Measurements from ENCODE around the gene ELFN1.

Gene ELFN1

DNA sequence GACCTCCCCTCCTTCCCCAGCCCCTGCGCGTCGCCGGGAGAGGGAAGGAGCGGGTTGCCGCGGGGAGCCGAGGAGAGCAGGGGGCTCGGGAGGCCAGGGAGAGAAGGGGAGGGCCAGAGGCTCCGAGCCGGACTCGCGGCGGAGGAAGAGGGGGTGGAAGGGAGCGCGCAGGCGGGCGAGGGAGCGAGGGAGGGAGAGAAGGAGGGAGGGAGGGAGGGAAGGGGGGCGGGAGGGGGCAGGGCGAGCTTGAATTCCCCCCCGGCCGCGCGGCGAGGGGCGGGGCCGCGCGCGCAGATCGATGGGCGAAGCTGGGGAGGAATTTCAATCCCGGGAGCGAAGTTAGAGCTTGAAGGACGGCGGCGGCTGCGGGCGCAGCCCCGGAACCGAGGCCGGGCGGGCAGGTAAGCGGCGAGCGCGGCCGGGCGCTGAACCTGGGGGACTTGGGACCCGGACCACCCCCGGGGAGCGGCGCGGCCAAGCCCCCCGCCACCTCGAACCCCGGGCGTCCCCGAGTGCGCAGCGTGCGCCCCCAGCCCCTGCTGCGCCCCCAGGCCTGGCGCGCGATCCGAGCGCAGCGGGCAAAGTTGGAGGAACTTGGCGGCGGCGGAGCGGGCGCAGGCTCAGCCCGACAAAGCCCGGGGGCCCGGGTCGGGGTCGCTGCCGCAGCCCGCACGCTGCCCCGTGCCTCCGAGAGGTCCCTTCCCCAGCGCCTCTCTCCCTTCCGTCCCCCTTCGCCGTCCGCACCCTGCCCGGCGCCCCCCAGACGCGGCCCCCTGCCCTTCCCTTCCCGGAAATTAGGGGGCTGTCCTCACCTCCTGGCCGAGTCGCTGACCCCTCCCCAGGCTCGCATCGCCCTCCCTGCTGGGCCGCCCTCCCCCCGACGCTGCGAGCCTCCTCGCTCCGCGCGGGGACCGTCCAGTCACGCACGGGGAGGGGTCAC is at the start of gene ELFN1:
Gene ELFN1 (plus strand): TSS at position 324 of the 940 bp plus-strand sequence. CDS start 74,320 bp downstream, outside the sequence.
- peak in 1 of 2 experiments; percentile 45 for DNase-seq

- DNase-seq = no peak
These were observed 49.2 kb upstream of the ELFN1 start for GRCh38 chr7:1620835-1621234.

GRCh38 chr7:1621718-1622117 is 48.4 kb upstream of the ELFN1 start:
- no peak for DNase-seq

GRCh38 chr7:1622441-1622840 is 47.6 kb upstream of the ELFN1 start:
- no peak for DNase-seq

DNA sequence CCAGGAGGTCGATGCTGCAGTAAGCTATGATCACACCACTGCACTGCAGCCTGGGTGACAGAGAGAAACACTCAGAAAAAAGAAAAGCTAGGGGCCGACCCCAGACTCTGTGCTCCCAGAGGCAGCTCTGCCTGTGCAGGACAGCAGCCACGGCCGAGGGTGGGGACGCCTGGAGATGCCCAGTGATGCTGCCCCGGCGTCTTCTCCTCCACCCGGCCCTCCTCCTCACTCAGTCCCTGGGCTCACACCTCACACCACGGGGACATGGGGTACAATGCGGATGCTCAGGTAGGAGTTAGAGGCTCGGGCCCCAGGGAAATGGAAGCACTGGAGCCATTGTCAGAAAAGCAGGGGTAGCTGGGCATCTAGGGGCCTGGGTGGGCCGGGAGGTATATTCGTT is 46.3 kb upstream of the ELFN1 start:
- no peak for DNase-seq

- no peak for DNase-seq
These were observed 44.8 kb upstream of the ELFN1 start for GRCh38 chr7:1624999-1625927.

DNA sequence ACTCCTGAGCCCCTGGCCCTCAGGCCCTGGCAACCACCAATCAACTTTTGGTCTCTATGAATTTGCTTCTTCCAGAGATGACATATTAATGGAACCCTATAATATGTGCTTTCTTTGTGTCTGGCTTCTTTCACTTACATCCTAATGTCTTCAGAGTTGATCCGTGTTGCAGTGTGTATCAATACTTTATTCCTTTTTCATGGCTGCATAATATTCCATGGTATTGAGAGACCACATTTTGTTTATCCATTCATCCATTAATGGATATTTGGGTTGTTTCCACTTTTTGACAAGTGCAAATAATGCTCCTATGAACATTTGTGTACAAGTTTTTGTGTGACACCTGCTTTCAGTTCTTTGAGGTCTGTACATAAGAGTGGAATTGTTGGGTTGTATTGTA is 43.3 kb upstream of the ELFN1 start:
- no peak for DNase-seq

DNA sequence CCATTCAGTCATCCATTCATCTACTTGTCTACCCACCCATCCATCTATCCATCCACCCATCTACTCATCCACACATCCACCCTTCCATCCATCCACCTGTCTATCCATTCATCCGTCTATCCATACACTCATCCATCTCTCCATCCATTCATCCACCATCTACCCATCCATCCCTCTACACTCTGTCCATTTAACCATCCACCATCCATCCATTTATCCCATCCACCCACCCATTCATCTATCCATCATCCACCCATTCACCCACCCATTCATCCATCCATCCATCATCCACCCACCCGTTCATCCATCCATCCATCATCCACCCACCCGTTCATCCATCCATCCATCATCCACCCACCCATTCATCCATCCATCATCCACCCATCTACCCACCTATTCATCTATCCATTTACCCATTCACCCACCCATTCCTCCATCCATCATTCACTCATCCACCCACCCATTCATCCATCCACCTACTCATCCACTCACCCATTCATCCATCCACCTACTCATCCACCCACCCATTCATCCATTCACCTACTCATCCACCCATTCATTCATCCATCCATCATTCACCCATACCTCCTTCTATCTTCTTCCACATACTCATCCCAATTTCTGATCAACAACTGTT is 39.3 kb upstream of the ELFN1 start:
- DNase-seq = no peak

DNA sequence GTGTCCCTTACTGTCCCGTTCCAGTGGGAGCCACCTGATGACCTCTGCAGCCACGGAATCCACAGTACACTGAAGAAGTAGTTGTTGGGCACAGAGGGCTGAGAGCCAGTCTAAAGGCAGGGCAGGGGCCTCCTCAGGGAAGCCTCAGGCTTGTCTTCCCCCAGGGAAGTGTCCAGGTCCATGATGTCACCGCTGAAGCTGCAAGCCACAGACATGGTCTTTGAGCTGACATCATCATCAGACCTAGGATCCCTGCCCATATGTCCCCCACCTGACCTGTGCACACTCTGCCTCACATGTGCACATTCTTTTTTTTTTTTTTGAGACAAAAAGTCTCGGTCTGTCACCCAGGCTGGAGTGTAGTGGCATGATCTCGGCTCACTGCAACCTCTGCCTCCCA is 38.4 kb upstream of the ELFN1 start:
- DNase-seq = no peak

DNA sequence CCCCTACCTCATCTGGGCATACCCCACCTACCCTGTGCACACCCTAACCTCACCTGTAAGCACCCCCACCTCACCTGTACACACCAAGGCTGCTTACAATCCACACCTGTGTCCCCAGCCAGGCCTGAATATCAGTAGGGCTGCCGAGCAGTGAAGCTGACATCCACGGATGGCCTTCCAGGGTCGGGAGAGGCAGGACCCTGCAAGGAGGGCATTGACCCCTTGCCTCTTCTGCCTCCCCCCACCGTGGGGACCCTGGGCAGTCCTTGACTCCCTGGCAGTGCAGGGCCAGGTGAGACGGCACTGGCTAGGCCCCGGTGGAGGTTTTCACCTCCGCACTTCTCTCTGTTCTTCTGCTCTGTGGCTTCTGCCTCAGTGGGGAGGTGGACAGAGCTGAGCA is 37.6 kb upstream of the ELFN1 start:
- no peak for DNase-seq

- DNase-seq = no peak
These were observed 36.9 kb upstream of the ELFN1 start for GRCh38 chr7:1632916-1633785.

DNA sequence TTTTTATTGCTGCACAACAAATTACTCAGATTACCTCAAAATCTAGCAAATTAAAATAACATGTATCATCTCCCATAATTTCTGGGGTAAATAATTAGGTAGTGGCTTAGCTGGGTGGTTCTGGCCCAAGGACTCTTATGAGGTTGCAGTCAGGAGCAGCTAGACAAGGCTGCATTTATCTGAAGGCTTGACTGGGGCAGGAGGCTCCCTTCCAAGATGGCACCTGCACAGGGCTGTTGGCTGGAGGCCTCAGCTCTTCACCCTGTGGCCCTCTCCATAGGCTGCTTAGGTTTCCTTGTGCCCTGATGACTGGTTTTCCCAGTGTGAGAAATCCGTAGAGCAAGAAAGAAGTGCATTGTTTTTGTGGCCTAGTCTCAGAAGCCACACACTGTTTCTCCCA is 34.7 kb upstream of the ELFN1 start:
- DNase-seq = no peak

GRCh38 chr7:1637155-1637554 is 32.9 kb upstream of the ELFN1 start:
- no peak for DNase-seq

DNA sequence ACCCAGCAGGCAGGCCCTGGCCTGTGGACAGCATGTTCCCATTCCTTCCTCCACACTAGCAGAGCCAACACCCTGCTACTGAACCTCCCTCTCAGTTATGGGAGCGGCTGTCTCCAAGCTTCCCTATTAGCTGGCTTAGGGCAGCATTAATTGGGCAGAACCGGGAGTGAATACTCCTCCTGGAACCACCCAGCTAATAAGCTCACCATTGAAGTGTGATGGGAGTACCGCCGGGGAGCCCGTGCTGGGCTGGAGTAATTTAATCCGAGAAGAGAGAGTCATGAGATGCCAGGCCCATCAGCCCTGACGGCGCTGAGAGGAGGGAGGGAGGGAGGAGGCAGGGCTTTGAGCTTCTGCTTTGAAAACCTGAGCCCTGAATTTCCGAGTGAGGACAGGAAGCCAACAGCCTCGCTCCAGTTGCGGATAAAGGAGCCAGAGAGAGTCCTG is 31.8 kb upstream of the ELFN1 start:
- no peak for DNase-seq

- no peak for DNase-seq
These were observed 31.0 kb upstream of the ELFN1 start for GRCh38 chr7:1639071-1639470.

- DNase-seq = no peak
These were observed 30.4 kb upstream of the ELFN1 start for GRCh38 chr7:1639532-1640175.

GRCh38 chr7:1640376-1641172 is 29.5 kb upstream of the ELFN1 start:
- no peak for DNase-seq

GRCh38 chr7:1641173-1641572 is 28.9 kb upstream of the ELFN1 start:
- no peak for DNase-seq

DNA sequence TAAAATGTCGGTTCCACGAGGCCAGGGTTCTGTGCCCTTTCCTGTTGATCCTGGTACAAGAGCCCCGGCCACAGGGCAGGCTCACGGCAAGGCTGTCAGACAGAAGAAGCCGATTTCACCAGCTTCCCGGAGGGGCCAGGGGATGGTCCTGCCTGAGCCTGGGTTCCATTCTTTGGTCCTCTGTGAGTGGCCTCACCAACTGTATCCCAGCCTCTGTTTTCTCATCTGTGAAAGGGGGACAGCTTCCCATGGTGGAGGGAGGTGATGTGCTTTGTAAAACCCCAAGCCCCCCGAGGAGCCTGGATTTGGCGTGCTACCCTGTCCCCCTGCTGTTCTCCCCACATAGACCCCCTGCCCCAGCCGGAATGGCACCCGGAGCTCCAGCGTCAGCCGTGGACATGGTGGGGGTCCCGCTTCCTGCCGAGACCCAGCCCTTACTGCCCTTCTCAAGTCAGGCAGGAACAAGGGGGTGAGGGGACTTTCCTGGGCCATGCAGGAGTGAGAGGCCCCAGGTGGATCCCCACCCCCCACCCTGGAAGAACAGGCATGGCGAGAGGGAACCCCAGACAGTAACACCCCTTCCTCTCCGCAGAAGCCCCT is 28.3 kb upstream of the ELFN1 start:
- DNase-seq = no peak

DNA sequence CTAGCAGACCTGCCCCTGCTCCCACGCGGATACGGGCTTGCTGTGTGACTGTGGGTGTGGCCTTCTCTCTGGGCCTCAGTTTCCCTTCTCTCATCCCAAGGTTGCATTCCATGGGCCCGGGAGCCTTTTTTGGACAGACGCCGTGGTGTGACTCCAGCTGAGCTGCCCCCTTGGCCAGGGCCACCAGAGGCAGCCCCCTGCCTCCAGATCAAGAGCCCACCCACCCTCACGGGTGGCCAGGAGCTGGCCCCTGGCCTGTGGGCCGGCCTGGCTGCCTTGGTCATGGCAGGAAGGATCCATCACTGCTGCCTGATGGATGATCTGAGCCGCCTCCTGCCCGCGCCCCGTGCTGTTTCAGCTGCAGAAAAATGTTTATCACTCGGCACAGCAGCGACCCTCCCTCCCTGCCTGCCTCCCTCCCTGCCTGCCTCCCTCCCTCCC is 27.8 kb upstream of the ELFN1 start:
- no peak for DNase-seq
